IPS DF 6.9 (cell line): ENCODE results near the gene SLC48A1.

Source experiments
- DNase-seq: peaks from one replicate; pipeline ENCODE4 v3.0.0-alpha.2; 2013; ENCODE audit warnings: low read depth, low spot score
- H3K27ac ChIP-seq: one replicate; pipeline ENCODE4 v1.5.1; 2013; ENCODE audit warnings: low read length, control low read depth
- H3K27me3 ChIP-seq: 2 replicates; pipeline ENCODE4 v1.6.1; 2013; ENCODE audit warnings: mild to moderate bottlenecking, low read length; ENCODE audit not compliant: control insufficient read depth, insufficient read depth
- H3K36me3 ChIP-seq: 2 replicates; pipeline ENCODE4 v1.6.1; 2013; ENCODE audit warnings: low read length; ENCODE audit not compliant: control insufficient read depth, insufficient read depth
- H3K4me1 ChIP-seq: 2 replicates; pipeline ENCODE4 v1.6.1; 2013; ENCODE audit warnings: low read length; ENCODE audit not compliant: control insufficient read depth, insufficient read depth
- H3K4me3 ChIP-seq: 2 replicates; pipeline ENCODE4 v1.5.1; 2013; ENCODE audit warnings: mild to moderate bottlenecking, low read length
- H3K9me3 ChIP-seq: 2 replicates; pipeline ENCODE4 v1.6.1; 2013; ENCODE audit warnings: low read length, inconsistent platforms; ENCODE audit not compliant: control insufficient read depth, insufficient read depth
- WGBS: extraction: QIAGEN DNeasy Blood & Tissue Kit; methylation state at CpG from one replicate; pipeline ENCODE4 v1.1.7; 2013; ENCODE audit warnings: mixed read lengths, missing lambda C conversion rate; ENCODE audit not compliant: insufficient read length, insufficient coverage; 5-methylcytosine and 5-hydroxymethylcytosine counted together

The SLC48A1 gene

GRCh38 chr12:47758834-47759690 is 14.0 kb upstream of the SLC48A1 start, which contains the start of gene RAPGEF3:
Gene RAPGEF3 (minus strand): TSS chr12:47758880. CDS start chr12:47758556, 324 bp downstream.
- no peak for DNase-seq
- H3K36me3 ChIP-seq: no peaks in the 10 kb centered on the region
- no peaks in the 10 kb centered on the region for H3K27me3 ChIP-seq
- H3K4me1 ChIP-seq: peaks cover 8% of the 10 kb centered on the region
- H3K27ac ChIP-seq: no peak within 1 kb of the TSS
- no CpG with 5 or more reads among the region's 57 CpGs for WGBS
- H3K4me3 ChIP-seq: peak within 1 kb of the TSS; percentile 52; the same call in 1 of the 2 replicates
- H3K9me3 ChIP-seq: no peaks in the 10 kb centered on the region

DNA sequence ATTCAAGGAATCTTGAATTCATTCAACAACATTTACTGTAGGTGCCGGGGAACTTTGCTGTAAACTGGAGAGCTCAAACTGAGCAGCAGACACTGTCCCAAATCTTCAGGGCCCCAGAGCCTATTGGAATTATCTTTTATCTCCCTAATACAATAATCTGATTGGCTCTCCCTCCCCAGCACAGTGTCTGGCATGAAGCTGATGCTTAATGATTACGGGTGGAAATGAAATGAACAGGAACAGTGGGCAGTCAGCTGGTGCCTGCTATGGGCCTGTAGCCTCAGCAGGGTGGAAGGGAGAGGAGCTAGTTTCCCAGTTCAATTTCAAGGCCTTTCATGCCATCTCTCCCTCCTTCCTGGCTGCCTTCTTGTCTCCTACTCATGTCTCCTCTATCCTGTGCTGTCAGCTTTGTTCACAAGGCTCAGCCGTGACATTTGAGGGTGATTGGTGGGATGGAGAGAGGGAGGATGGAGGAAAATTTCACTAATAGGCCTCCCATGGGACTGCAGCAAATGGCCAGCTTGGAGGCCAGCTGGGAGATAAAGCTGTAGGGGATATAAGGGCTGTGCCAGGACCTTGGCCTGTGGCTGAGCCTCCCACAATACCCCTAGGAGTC is 10.1 kb upstream of the SLC48A1 start:
- Histone ChIP-seq H3K9me3 (no peaks in the 10 kb centered on the region), H3K4me3 (no peak overlapping the region), H3K27ac (no peak overlapping the region), H3K36me3 (no peaks in the 10 kb centered on the region), H3K27me3 (no peaks in the 10 kb centered on the region), H3K4me1 (peaks cover 1% of the 10 kb centered on the region)
- WGBS: no CpG with 5 or more reads among the region's 3 CpGs
- DNase-seq: no peak

GRCh38 chr12:47763481-47764346 is 9.3 kb upstream of the SLC48A1 start:
- WGBS: no CpG with 5 or more reads among the region's 8 CpGs
- no peaks in the 10 kb centered on the region for H3K9me3 ChIP-seq
- no peak overlapping the region for H3K4me3 ChIP-seq
- H3K4me1 ChIP-seq: peaks cover 2% of the 10 kb centered on the region
- no peaks in the 10 kb centered on the region for H3K36me3 ChIP-seq
- no peak for DNase-seq
- H3K27ac ChIP-seq: no peak overlapping the region
- no peaks in the 10 kb centered on the region for H3K27me3 ChIP-seq

DNA sequence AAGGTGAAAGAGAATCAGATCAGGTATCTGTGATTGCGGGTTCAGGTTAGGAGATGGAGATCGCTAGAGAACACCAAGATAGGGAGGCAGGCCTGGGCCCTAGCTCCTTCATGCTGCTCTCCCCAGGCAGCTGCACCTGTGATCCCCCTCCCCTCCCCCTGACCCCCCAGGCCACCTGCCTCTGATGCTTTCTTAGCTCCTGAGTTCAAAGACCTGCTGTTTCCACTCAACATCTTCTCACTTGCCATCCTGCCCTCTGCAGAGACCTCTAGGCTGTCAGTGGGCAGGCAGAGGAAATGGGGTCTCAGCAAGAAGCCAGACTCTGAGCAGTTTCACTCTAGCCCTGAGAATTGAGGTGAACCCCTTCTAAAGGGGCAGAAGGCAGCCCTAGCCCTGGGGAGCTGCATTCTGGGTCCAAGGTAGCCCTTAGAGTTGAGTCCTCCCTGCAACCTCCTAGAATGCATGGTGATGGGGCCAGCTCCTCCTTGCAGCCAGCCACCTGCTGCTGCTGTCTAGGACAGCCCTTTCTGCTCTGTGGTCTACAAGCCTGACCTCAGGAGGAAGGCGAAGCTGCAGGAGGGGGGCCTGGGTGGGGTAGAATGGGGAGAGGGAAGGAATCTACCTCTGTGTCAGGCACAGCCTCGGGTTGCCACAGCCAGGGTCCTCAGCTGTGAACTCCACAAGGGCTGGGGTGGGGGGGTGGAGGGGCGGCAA is 6.4 kb upstream of the SLC48A1 start:
- WGBS: no CpG with 5 or more reads among the region's 5 CpGs
- H3K9me3 ChIP-seq: no peaks in the 10 kb centered on the region
- no peaks in the 10 kb centered on the region for H3K36me3 ChIP-seq
- no peak overlapping the region for H3K4me3 ChIP-seq
- no peaks in the 10 kb centered on the region for H3K27me3 ChIP-seq
- H3K4me1 ChIP-seq: peaks cover 3% of the 10 kb centered on the region; the same call in 1 of the 2 replicates
- H3K27ac ChIP-seq: no peak overlapping the region
- no peak for DNase-seq

DNA sequence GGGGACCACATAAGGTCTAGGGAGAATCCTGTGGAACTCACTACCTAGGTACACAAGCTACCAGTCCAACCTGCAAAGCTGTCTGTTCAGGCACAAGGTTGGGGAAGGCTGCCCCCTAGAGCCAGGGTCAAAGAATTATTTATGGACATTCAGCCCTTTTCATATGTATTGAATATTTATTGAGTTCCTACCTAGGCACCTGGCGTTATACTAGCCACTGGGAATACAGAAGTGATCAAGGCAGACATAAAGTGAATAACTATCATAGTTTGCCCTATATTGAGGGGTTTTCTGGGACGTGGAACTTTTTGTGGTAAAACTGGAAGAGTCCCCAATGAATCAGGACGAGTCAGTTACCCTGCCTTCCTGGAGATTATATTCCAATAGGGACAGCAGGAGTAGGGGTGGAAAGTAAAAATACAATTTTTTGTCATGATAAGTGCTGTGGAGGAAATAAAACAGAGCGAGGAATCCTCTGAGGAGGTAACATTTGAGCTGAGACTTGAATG is 5.8 kb upstream of the SLC48A1 start:
- Histone ChIP-seq H3K4me1 (peaks cover 3% of the 10 kb centered on the region; the same call in 1 of the 2 replicates), H3K4me3 (no peak overlapping the region), H3K27ac (no peak overlapping the region), H3K9me3 (no peaks in the 10 kb centered on the region), H3K36me3 (no peaks in the 10 kb centered on the region), H3K27me3 (no peaks in the 10 kb centered on the region)
- WGBS: no CpG with 5 or more reads among the region's 4 CpGs
- DNase-seq: no peak

DNA sequence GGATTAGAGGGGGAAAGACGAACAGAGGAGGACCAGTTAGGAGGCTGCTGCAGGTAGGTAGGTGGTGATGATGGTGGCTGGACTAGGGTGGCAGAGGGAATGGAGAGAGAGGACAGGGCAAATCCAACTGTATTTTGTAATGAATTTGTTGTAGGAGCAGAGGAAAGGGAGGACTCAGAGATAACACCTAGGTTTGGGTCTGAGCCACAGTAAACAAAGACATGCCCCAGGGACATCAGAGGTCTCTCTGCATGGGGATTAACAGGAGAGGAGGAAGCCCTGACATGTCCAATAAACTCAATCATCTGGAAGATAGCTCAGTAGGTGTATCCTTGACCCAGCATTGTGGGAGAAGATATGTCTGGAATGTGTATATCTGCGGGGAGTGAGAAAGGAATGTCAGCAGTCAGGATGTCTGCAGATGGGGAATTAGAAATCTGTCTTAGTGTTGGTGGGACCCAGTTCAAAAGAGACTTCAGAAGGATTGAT is 4.7 kb upstream of the SLC48A1 start:
- Histone ChIP-seq H3K4me1 (peaks cover 3% of the 10 kb centered on the region; the same call in 1 of the 2 replicates), H3K27ac (no peak overlapping the region)
- no CpG with 5 or more reads among the region's 2 CpGs for WGBS

GRCh38 chr12:47769234-47770085 is 3.6 kb upstream of the SLC48A1 start:
- no peaks in the 10 kb centered on the region for H3K9me3 ChIP-seq
- WGBS: no CpG with 5 or more reads among the region's 4 CpGs

More for the DNA sequence above, 4.7 kb upstream of the SLC48A1 start:
- DNase-seq: no peak
- no peaks in the 10 kb centered on the region for H3K36me3 ChIP-seq
- H3K9me3 ChIP-seq: no peaks in the 10 kb centered on the region
- no peak overlapping the region for H3K4me3 ChIP-seq
- H3K27me3 ChIP-seq: no peaks in the 10 kb centered on the region

GRCh38 chr12:47770086-47770726 is 2.8 kb upstream of the SLC48A1 start:
- Histone ChIP-seq H3K9me3 (no peaks in the 10 kb centered on the region), H3K4me3 (no peak overlapping the region), H3K36me3 (no peaks in the 10 kb centered on the region), H3K4me1 (peaks cover 3% of the 10 kb centered on the region; the same call in 1 of the 2 replicates), H3K27ac (no peak overlapping the region), H3K27me3 (no peaks in the 10 kb centered on the region)
- WGBS: no CpG with 5 or more reads among the region's 3 CpGs
- no peak for DNase-seq

More at GRCh38 chr12:47769234-47770085, 3.6 kb upstream of the SLC48A1 start:
- DNase-seq: no peak
- Histone ChIP-seq H3K4me1 (peaks cover 3% of the 10 kb centered on the region; the same call in 1 of the 2 replicates), H3K27me3 (no peaks in the 10 kb centered on the region), H3K27ac (no peak overlapping the region), H3K4me3 (no peak overlapping the region), H3K36me3 (no peaks in the 10 kb centered on the region)
